Gastrocnemius medialis (tissue), 4 donors: ENCODE data around the gene ERC2. TPM values are rescaled to one million over a fixed set of nuclear protein-coding genes. Genes with fewer than 3 reads are reported as not detected.

Source experiments
- ATAC-seq, 2 donors: fragments of 150-250 bp; one replicate each; pipeline ENCODE4 v1.9.1; 2016
- DNase-seq, 2 donors: peaks; one replicate each; pipeline ENCODE4 v3.0.0-alpha.2; 2019
- H3K27ac ChIP-seq, 4 donors: fragments of 200-600 bp; sonication (generic); 1 replicate in 1 of 4; 2 replicates in 3 of 4; pipeline ENCODE4 v1.5.1; 2016 to 2018; ENCODE audit warnings: mild to moderate bottlenecking in 2 of 4, moderate library complexity in 1 of 4
- H3K27me3 ChIP-seq, 3 donors: fragments of 200-600 bp; sonication (generic) in 2 of 3; 1 replicate in 1 of 3; 2 replicates in 2 of 3; pipeline versions ENCODE4 v1.5.1 to v1.6.0; 2016 to 2019; ENCODE audit warnings: mild to moderate bottlenecking in 1 of 3, moderate library complexity in 1 of 3
- H3K36me3 ChIP-seq, 2 donors: fragments of 200-600 bp; sonication (generic) in 1 of 2; one replicate each; pipeline ENCODE4 v1.5.1; 2017 to 2018
- H3K4me1 ChIP-seq, 2 donors: fragments of 200-600 bp; sonication (generic) in 1 of 2; one replicate each; pipeline ENCODE4 v1.5.1; 2016 to 2017; ENCODE audit warnings: mild to moderate bottlenecking in 2 of 2
- H3K4me3 ChIP-seq, 4 donors: fragments of 200-600 bp; sonication (generic) in 3 of 4; 1 replicate in 1 of 4; 2 replicates in 3 of 4; pipeline ENCODE4 v1.5.1; 2016 to 2019; ENCODE audit warnings: mild to moderate bottlenecking in 2 of 4
- H3K9me3 ChIP-seq, 3 donors: fragments of 200-600 bp; sonication (generic) in 2 of 3; 1 replicate in 1 of 3; 2 replicates in 2 of 3; pipeline ENCODE4 v1.5.1; 2016 to 2019
- CTCF ChIP-seq, 5 experiments: fragments of 450-650 bp in 3 of 5; fragments of 200-600 bp in 2 of 5; sonication (generic) in 2 of 5; IDR thresholded peaks in 4 of 5; conservative IDR thresholded peaks in 1 of 5; 1 replicate in 4 of 5; 2 replicates in 1 of 5; pipeline ENCODE4 v1.5.1; 2016 to 2019; ENCODE audit warnings: antibody characterized with exemption in 5 of 5, mild to moderate bottlenecking in 3 of 5, moderate library complexity in 3 of 5
- POLR2A ChIP-seq, 2 donors: fragments of 450-650 bp; IDR thresholded peaks; one replicate each; pipeline ENCODE4 v1.6.1; 2017; ENCODE audit warnings: antibody characterized with exemption in 2 of 2, mild to moderate bottlenecking in 2 of 2, moderate library complexity in 2 of 2
- in situ Hi-C, 4 donors: fragments of 200-750 bp; cut with MboI; loops; one replicate each; pipeline versions ENCODE4 v1.15.0 to v1.8.0; 2017; ENCODE audit warnings: low sequenced_read_pairs in 4 of 4
- intact Hi-C: fragments of 100-400 bp; cut with DNase I; formaldehyde crosslinking; loops from one replicate; pipeline ENCODE4 v1.15.1; 2023; ENCODE audit warnings: low total_unique reads
- total RNA-seq, 4 donors: library from RNA; depleted of rRNA; stranded (reverse); fragments of >200 nt; gene quantifications; one replicate each; pipeline versions ENCODE4 v1.1.0 to v1.2.3, GENCODE V29; 2016

The ERC2 gene
- total RNA-seq, 4 donors from 2014 or later: not detected

GRCh38 chr3:55828712-55829111 is 639.6 kb downstream of the ERC2 start:
- no peak for TF ChIP-seq POLR2A (IDR thresholded peaks at IDR 0.05)
- no peak for TF ChIP-seq CTCF (IDR thresholded peaks at IDR 0.05 in 4 of 5, conservative IDR thresholded peaks at IDR 0.05 in 1 of 5)
- Histone ChIP-seq H3K4me1 (no peaks in the 10 kb centered on the region), H3K9me3 (no peaks in the 10 kb centered on the region), H3K36me3 (no peaks in the 10 kb centered on the region), H3K27ac (no peak overlapping the region), H3K27me3 (no peaks in the 10 kb centered on the region), H3K4me3 (no peak overlapping the region)
- no peak for ATAC-seq
- in situ Hi-C loops (no loop called here), intact Hi-C loops (no loop called here)
- no peak for DNase-seq

GRCh38 chr3:55827786-55828185 is 640.5 kb downstream of the ERC2 start:
- no peak for ATAC-seq
- in situ Hi-C loops: no loop called here

GRCh38 chr3:55826731-55827496 is 641.4 kb downstream of the ERC2 start:
- intact Hi-C loops (no loop called here), in situ Hi-C loops (no loop called here)
- TF ChIP-seq POLR2A (IDR thresholded peaks at IDR 0.05) (no peak), CTCF (IDR thresholded peaks at IDR 0.05 in 4 of 5, conservative IDR thresholded peaks at IDR 0.05 in 1 of 5) (no peak)
- Histone ChIP-seq H3K9me3 (no peaks in the 10 kb centered on the region), H3K27ac (no peak overlapping the region), H3K4me3 (no peak overlapping the region), H3K27me3 (no peaks in the 10 kb centered on the region), H3K4me1 (no peaks in the 10 kb centered on the region), H3K36me3 (no peaks in the 10 kb centered on the region)
- ATAC-seq (no peak), DNase-seq (no peak)

More at GRCh38 chr3:55827786-55828185, 640.5 kb downstream of the ERC2 start:
- Histone ChIP-seq H3K9me3 (no peaks in the 10 kb centered on the region), H3K4me3 (no peak overlapping the region), H3K4me1 (no peaks in the 10 kb centered on the region), H3K27ac (no peak overlapping the region), H3K27me3 (no peaks in the 10 kb centered on the region), H3K36me3 (no peaks in the 10 kb centered on the region)
- intact Hi-C loops: no loop called here
- TF ChIP-seq POLR2A (IDR thresholded peaks at IDR 0.05): no peak
- TF ChIP-seq CTCF (IDR thresholded peaks at IDR 0.05 in 4 of 5, conservative IDR thresholded peaks at IDR 0.05 in 1 of 5): no peak
- DNase-seq: no peak

- in situ Hi-C loops: no loop called here
Observed at GRCh38 chr3:55826097-55826496, 642.2 kb downstream of the ERC2 start.

More at GRCh38 chr3:55826097-55826496, 642.2 kb downstream of the ERC2 start:
- ATAC-seq: no peak
- Histone ChIP-seq H3K36me3 (no peaks in the 10 kb centered on the region), H3K4me1 (no peaks in the 10 kb centered on the region), H3K4me3 (no peak overlapping the region), H3K27ac (no peak overlapping the region), H3K27me3 (no peaks in the 10 kb centered on the region), H3K9me3 (no peaks in the 10 kb centered on the region)
- TF ChIP-seq CTCF (IDR thresholded peaks at IDR 0.05 in 4 of 5, conservative IDR thresholded peaks at IDR 0.05 in 1 of 5): no peak
- no peak for TF ChIP-seq POLR2A (IDR thresholded peaks at IDR 0.05)
- no peak for DNase-seq
- intact Hi-C loops: no loop called here
